ENCODE data around the gene PAQR8.
"Not testable (repeated sequence)": the region's sequence is repeated elsewhere in the genome, so short reads cannot be mapped to it uniquely, and the experiment has no call there.

The PAQR8 gene

DNA sequence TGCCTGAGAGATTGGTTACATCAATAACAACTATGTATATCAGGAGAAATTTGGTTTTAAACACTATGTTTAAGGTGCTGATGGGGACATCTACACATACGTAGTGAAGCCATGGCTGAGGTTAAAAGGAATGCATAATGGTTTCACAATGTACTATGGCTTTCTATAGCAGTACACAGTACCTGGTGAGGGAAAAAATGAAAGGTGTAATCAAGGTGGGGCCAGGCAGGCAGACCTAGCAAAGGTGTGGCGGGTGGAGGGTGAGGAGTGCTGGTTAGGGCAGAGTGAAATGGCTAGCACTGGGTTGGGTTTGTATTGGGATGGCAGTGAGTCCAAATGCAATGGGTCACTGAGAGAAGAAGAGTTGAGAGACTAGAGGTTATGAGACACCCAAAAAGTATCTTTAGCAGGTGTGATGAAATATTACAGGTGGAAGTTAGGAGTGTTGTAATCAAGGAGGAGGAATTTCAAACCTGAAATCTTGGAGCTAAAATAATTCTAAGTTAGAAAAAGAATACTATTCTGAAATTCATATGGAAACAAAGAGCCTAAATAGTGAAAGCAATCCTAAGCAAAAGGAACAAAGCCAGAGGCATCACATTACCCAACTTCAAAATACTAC is 22.3 kb downstream of the PAQR8 start:
- no peak for DNase-seq

DNA sequence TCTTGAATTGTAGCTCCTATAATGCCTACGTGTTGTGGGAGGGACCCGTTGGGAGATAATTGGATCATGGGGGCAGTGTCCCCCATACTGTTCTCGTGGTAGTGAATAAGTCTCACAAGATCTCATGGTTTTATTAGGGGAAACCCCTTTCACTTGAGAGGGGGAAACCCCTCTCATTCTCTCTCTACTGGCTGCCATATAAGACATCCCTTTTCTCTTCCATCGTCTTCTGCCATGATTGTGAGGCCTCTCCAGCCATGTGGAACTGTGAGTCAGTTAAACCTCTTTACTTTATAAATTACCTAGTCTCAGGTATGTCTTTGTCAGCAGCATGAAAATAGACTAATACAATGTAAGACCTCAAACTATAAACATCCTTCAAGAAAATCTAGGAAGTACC is 23.1 kb downstream of the PAQR8 start:
- no peak for DNase-seq

DNA sequence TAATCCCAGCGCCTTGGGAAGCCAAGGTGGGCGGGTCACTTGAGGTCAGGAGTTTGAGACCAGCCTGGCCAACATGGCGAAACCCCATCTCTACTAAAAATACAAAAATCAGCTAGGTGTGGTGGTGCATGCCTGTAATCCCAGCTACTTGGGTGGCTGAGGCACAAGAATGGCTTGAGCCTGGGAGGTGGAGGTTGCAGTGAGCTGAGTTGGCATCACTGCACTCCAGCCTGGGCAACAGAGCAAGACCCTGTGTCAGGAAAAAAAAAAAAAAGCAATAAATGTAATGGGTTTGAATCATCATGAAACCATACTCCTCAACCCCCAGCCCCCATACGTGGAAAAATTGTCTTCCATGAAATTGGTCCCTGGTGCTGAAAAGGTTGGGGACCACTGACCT is 26.2 kb downstream of the PAQR8 start:
- not testable (repeated sequence) for DNase-seq

DNA sequence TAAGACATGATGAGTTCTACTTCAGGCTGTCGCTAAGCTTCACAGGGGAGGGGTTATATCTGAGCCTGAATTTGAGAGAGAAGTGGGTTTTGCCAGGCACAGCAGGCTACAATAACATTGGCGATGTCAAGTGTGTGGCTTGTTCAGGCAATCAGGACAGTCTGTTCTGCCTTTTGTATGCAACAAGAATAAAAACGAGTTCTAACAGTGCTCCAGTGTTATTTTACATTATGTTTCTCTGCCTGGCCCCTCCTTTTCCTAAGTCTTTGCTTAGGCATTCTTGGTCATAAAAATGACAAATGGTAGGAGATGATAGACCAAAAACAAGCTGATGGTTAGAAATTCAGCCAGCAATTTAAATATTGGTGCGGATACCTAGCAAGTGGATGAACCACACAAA is 26.8 kb downstream of the PAQR8 start:
- no peak for DNase-seq

DNA sequence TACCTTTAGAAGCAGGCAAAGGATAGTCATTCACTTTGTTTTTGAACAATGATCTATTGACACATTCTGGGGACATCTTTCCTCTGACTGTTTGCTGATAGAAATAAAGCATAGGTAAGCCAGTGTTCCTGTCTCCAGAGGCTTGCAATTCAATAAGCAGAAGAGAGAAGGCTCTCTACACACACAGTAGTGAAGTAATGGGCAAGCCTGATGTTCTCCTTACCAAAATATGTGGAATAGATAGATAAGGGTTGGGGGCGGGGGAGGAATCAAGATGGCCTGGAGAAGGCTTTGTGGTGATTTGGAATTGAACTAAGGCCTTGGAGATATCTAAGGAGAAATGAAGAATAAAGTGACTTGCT is 27.3 kb downstream of the PAQR8 start:
- DNase-seq, result no peak

DNA sequence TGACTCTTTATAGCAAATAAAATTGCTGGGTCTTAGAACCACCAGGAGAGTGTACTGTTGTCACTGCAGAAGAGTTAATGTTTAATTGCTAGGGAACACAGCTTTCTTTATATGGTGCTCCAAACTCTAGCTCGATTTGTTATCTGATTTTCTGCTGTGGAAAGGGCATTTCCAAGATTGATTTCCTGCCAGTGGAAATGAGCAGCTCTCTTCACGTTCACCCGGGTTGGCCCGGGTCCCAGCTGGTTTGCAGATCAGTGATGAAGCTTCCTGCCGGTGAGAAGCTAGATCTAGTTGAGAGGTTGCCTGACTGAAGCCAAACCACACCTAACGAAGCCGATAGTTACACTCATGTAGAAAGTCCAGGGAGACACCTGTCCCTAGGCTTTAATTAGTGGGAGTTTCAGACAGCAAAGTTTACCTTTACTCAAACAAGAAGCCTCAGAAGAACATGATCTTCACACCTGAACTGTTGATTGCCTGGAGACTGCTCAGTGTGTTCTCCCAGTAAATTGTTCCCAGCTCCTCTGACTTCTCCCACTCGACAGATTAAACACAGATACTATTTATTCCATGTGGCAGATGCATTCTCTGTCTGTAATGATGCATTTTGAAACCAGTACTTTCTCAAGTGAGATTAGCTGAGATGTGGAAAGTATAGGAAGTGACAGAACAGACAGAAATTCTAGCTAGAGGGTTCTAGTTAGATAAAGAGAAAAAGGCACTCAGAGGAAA is 27.8 kb downstream of the PAQR8 start:
- peak; percentile 35 for DNase-seq

DNA sequence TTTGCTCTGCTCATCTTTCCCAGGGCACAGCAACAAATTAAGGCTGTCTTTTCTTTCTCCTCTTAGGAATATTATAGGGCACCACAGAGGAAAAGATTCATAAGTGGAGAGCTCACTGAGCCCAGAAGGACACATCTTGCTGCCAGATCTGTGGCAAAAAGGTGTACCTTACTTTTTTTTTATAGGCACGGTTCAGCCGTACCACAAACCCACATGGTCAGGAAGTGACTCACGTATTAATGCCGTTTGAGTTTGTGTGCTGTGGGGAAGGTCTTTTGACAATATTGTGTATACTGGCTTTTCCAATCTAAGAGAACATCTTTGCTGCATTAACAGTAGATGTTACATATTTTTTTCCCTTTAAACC is 28.4 kb downstream of the PAQR8 start:
- DNase-seq, result peak; percentile 58

DNA sequence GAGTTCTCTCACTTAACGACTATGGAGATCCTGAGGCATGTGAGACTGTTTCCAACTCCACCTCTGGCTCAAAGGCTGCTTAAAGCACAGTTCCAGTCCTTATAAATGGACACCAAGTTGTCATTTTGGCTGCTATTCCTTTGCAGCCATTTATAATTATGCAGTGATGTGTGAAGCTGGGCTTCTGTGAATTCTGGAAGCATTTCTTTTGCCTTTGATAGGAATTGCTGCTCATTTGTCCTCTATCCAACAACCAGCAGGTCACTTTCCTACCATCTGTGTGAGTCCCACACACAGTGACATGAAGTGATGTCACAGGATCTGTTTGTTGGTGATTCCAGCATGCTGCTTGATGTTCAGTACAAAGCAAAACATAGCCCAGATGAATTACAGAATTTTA is 29.6 kb downstream of the PAQR8 start:
- no peak for DNase-seq

DNA sequence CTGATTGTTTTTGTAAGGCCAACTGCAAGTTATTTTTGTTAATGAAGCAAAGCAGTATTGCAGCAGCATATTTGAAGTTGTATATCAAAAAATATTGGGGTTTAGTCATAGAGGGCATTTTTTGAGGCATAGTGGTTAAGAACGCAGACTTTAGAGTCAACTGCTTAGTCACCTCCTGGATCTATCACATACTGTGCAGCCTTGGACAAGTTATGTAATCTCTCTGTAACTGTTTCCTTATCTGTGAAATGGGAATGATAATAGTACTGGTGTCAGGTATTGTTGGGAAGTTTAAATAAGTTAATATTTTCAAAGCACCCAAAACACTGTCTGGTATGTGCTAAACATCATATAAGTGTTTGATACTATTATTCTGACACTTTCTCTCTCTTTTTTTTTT is 31.0 kb downstream of the PAQR8 start:
- no peak for DNase-seq

DNA sequence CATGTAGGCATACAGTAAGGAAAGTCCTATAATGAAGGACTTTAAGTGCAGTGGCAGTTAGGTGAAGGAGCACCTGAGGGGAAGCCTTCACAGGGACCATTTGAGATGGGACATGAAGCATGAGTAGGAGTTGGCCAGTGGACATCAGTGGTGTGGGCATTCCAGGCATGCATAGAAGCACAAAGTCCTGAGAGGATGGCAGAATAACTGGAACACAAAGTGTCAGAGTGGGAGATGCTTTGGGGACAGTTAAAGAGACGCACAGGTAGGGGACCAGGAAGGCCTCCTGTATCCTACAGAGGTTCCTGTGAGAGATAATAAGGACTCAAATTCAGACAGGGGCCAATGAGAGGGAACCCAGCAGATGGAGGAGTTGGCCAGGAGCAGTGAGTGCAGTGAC is 31.8 kb downstream of the PAQR8 start:
- no peak for DNase-seq

DNA sequence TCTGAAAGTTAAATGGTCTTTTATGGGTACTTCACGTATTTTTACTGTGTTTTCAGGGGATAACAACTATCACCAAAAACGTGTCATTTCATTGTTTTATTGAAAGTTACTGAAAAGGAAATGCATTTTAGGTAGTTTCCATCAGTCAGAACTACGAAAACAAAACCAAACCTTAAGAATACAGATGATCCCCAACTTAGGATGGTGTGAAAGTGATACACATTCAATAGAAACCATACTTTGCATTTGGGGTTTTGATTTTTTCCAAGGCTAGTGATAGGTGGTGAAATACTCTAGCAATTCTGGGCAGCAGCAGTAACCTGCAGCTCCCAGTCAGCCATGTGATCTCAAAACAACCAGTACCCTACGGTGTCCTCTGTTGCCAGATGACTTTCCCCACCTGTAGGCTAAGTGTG is 32.3 kb downstream of the PAQR8 start:
- no peak for DNase-seq

DNA sequence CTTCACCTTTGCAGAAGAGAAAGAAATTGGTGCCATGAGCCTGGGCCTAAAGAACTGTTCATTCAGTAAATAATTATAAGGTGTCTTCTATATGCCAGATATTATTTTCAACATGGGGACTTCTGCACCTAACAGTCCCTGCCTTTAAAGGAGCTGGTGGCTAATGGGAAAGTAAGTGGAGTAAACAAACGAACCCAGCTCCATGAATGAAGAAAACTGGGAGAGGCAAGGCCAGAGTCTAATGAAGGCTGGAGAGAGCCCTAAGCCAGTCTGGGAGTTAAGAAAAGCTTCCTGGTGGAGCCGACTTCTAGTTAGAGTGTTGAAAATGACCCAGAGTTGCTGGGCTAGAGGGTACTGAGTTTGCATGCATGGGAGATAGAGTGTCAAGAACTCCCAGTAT is 34.0 kb downstream of the PAQR8 start:
- DNase-seq, result no peak

DNA sequence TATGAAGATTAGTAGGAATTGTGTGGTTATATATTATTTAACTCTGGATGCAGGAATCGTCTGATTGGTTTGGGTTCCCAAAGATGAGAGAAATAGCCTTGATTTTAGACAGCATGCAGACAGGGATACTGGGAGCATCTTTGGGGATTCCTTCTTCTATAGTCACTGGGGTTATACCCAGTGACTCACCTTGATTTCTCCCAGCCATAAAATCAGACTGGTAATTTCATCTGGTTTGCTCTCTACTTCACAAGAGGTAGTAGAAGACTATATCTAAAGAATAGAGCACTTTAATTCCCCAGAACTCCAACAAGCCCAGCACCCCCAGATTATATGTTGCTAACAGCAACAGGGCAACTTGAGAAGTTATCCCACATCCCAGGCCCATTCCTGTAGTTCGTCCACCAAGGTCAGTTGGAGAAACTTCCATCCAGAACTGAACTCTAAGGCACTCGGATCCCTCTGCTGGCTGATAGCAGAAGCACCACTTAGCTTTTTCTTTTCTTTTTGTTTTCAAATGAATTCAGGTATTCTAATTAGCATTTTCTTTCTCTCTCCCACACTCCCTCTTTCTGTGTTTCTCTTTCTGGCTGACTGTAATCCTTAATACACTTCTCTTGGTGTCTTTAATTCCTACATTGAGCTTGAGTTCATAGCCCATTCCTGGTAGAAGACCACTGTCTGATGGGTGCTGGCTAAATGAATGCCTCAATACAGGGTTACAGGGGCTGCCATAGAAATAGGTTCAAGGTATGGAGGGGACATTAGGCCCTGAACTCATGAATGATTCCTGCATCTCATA is 37.8 kb downstream of the PAQR8 start:
- peak; percentile 31 for DNase-seq

DNA sequence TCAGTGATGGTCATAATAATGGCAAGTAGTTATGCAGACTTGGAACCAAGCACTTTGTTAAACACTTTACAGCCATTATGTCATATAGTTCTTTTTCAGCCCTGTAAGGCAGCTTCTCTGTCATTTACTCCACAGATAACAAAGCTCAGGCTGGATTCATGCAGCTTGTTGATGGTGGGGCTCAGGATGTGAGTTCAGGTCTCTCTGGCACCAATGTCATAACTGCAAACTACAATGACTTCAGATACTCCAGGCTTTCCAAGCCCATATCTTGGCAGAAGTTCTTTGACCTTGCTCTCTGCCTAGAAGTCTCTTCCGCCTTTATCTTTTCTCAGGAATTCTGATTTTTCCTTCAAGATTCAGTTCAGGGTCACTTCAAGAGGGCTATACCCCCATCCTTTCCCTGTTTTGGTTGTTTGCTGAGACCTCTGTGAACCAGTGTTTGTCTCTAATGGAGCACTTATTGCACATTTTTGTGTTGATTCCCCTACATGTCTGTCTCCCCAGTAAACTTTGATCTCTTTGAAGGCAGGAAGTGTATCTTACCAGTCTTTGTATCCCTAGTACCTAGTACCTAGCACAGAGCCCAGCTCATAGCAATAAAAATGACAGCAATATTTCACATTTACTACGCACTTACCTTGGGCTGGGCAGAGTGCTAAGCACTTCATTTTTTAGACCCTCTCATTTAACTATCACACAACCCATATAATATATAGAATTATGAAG is 38.5 kb downstream of the PAQR8 start:
- DNase-seq, result no peak

DNA sequence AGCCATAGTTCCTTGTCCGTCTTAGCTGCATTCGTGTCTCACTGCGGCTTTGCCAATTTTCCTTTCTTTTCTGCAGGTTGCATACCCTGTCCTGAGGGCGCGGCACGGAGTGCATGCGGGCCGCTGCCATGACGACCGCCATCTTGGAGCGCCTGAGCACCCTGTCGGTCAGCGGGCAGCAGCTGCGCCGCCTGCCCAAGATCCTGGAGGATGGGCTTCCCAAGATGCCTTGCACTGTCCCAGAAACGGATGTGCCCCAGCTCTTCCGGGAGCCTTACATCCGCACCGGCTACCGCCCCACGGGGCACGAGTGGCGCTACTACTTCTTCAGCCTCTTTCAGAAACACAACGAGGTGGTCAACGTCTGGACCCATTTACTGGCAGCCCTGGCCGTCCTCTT is 41.1 kb downstream of the PAQR8 start:
- no peak for DNase-seq

DNA sequence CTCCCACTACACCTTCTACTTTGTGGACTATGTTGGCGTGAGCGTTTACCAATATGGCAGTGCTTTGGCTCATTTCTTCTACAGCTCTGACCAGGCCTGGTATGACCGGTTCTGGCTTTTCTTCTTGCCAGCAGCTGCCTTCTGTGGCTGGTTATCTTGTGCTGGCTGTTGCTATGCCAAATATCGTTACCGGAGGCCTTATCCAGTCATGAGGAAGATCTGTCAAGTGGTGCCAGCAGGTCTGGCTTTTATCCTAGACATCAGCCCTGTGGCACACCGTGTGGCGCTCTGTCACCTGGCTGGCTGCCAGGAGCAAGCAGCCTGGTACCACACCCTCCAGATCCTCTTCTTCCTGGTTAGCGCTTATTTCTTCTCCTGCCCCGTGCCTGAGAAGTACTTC is 41.7 kb downstream of the PAQR8 start:
- no peak for DNase-seq

DNA sequence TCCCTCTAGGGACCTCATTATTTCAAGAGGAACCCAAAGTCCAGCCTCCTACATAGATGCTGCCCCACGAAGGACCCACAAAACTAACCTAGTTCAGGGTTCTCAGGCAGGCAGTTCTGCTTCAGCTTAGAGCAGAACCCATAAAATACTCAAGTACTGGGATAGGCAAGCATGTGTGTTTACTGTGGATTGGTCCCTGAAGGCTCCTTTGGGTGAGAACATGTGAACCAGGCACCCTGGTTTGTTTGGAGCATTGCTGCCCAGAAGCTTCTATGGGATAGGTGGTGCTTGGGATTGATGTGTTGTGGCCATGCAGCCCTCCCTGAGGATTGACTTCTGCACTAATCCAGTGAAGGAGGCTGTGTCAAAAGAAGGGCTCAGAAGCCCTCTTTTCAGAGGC is 43.3 kb downstream of the PAQR8 start:
- no peak for DNase-seq

DNA sequence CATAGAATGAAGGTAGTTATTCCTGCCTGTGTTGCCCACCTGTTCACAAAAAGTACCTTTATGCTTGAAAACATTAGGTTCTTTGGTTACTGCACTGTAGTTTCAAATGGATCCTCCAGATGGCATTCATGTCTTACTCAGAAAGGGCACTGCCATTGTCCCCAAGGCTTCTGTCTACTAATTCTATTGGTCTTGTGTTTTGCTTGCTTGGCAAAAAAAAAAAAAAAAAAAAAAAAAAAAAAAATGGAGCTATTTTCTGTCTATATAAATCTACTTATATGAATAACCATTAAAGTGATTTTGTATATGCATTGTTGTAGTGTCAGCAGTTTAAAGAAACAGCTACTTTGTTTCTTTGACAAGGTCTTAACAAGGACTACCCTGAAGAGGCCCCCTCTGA is 45.5 kb downstream of the PAQR8 start:
- no peak for DNase-seq

DNA sequence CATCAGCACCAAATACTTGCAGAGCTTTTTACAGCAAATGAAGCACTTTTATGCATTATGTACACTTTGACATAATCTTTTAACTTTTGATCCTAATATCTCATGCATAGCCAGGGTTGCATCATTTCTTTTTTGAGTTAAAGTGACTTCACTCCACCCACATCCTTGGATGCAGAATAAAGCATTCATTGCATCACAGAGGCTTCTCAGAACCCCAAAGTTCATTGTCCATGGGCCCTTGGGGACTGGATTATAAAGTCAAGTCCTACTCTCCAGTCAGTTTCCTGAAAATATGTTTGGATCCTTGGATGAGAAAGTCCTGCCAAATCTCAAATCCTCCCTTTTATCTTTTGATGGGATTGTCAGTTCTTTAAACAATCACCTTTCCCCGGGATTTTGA is 47.5 kb downstream of the PAQR8 start:
- no peak for DNase-seq

DNA sequence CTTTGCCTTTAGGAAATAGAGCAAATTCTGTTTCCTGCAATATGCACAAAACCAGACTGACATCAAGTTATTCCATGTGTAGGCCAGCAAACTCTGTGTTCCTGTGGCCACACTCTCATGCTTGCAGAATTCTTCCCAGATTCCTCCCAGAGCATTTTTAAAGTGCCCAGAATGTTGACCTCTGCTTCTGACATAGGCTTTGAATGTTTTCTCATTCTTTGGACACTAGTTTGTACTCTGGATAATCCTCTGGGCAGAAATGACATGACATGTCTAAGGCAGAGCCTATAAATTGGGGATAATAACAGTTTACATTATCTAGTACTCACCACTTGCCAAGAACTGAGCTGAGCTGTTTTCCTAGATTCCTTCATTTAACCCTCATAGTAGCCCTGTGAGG is 49.0 kb downstream of the PAQR8 start:
- no peak for DNase-seq

DNA sequence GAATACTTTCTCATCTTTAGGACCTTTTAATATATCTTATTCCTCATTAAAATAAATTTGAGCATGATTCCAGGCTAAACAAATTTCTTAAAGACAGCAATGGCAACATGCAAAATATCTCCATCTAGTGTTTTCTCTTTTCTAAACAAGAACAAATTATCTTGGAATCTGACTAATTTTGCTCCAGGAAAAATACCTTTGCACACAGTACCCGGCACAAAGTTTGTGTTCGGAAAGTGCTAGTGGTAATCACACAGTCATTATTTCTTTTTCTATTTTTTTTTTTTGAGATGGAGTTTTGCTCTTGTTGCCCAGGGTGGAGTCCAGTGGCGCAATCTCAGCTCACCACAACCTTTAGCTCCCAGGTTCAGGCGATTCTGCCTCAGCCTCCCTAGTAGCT is 50.0 kb downstream of the PAQR8 start:
- no peak for DNase-seq

DNA sequence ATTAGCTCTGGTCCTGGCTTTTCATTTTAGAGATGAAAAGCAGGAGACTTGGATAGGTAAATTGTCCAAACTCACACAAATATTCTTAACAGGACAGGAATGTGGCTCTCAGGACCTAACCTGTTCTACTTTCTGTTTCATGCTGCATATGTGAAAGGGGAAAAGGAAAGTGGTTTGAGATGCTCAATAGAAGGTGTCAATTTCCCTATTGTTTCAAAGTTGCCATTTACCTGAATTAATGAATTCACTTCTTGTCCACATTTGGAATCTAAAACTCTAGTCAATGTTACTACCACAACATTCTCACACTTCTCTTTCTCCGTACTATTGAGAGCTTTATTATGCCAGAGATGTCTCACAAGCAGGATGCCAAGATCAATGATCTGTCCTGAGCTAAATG is 53.4 kb downstream of the PAQR8 start:
- no peak for DNase-seq

DNA sequence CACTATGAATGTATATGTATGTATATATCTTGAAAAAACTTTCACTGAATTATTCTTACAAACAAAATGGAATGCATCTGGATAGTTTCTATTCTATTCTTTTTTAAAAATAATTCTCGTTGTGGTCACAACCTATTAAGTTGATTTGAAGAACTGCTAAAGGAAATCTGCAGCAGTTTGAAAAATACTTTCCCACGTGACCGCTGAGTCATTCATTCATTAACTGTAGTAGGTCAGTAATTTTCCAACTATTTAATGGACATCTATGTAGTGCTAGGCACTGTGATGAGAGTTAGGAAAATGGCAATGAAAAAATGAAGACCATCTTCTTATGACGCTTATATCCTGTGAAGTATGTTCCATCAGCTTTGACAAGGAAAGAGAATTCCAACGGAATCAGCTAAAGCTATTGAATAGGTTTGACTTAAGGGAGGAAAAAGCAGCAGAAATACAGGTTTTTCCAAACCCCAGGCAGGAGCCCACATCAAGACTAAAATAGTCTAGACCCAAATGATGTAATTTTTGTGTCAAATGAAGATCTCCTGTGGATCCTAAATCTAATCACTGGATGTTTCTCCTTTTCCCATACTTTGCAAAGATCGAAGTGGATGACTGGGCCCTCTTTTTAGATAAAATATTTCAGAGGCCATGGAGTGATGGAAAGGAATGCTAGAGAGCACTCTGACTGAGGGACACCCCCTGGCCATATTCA is 54.1 kb downstream of the PAQR8 start:
- DNase-seq, result no peak

Data from CD4-positive, alpha-beta T cell treated with Interferon gamma for 1 hour (primary cell).